SK-N-SH (cell line): ENCODE results near the gene RELT. TPM values are rescaled to one million over a fixed set of nuclear protein-coding genes. Genes with fewer than 3 reads are reported as not detected.

Source experiments
- CTCF ChIA-PET: fragments of 300-600, 350-600 bp; formaldehyde crosslinking; extraction: SDS; loops from one replicate; lab custom pipeline; 2021; lab: Yijun Ruan, JAX
- POLR2A ChIA-PET: fragments of 350-600 bp; sonication (Branson Sonifier 250); formaldehyde crosslinking; extraction: SDS; loops from one replicate; lab custom pipeline; 2020; ENCODE audit warnings: antibody characterized with exemption, inconsistent platforms; lab: Yijun Ruan, JAX
- DNase-seq: peaks from one replicate; pipeline ENCODE4 v3.0.0; 2012
- H2AFZ ChIP-seq: fragments of 200-600 bp; sonication (generic); 2 replicates; pipeline ENCODE4 v1.8.1; 2016; ENCODE audit warnings: antibody characterized with exemption, mild to moderate bottlenecking, low read depth
- H3F3A ChIP-seq: fragments of 200-600 bp; sonication (generic); replicated peaks from 2 replicates; pipeline ENCODE3; 2016; ENCODE audit warnings: antibody characterized with exemption, mild to moderate bottlenecking; ENCODE audit not compliant: insufficient read depth
- H3K27ac ChIP-seq, 2 experiments: fragments of 200-500 bp in 1 of 2; fragments of 200-600 bp in 1 of 2; sonication (Bioruptor generic) in 1 of 2; sonication (generic), shearing (Covaris generic) in 1 of 2; 2 replicates each; pipeline versions ENCODE4 v1.5.1 to v1.6.1; 2014 to 2016; ENCODE audit warnings: low read depth in 2 of 2, inconsistent platforms in 1 of 2, low read length in 1 of 2, mild to moderate bottlenecking in 1 of 2, mixed read lengths in 1 of 2
- H3K27me3 ChIP-seq: fragments of 200-600 bp; sonication (generic), shearing (Covaris generic); 2 replicates; pipeline ENCODE4 v1.6.1; 2016; ENCODE audit warnings: mixed run types; ENCODE audit not compliant: insufficient read depth
- H3K36me3 ChIP-seq, 2 experiments: fragments of 200-500 bp in 1 of 2; fragments of 200-600 bp in 1 of 2; sonication (Bioruptor generic) in 1 of 2; sonication (generic) in 1 of 2; replicated peaks in 1 of 2; 2 replicates each; pipeline versions ENCODE3 to v1.5.1; 2014 to 2016; ENCODE audit warnings: low read length in 1 of 2, mild to moderate bottlenecking in 1 of 2; ENCODE audit not compliant: insufficient read depth in 2 of 2, control insufficient read depth in 1 of 2
- H3K4me1 ChIP-seq, 2 experiments: fragments of 200-500 bp in 1 of 2; fragments of 200-600 bp in 1 of 2; sonication (Bioruptor generic) in 1 of 2; sonication (generic), shearing (Covaris generic) in 1 of 2; 2 replicates each; pipeline versions ENCODE4 v1.5.1 to v1.6.1; 2014 to 2016; ENCODE audit warnings: low read depth in 1 of 2, low read length in 1 of 2, mixed run types in 1 of 2; ENCODE audit not compliant: insufficient read depth in 2 of 2, control insufficient read depth in 1 of 2
- H3K4me2 ChIP-seq: fragments of 200-600 bp; sonication (generic), shearing (Covaris generic); 2 replicates; pipeline ENCODE4 v1.6.1; 2017; ENCODE audit warnings: mixed run types
- H3K4me3 ChIP-seq, 2 experiments: fragments of 200-500 bp in 1 of 2; fragments of 200-600 bp in 1 of 2; sonication (Bioruptor generic) in 1 of 2; sonication (generic), shearing (Covaris generic) in 1 of 2; 2 replicates each; pipeline versions ENCODE4 v1.5.1 to v1.8.1; 2014 to 2016; ENCODE audit warnings: low read depth in 2 of 2, inconsistent platforms in 1 of 2, low read length in 1 of 2, mild to moderate bottlenecking in 1 of 2, mixed read lengths in 1 of 2, moderate library complexity in 1 of 2
- H3K79me2 ChIP-seq: fragments of 200-600 bp; sonication (generic); 2 replicates; pipeline ENCODE4 v1.8.1; 2017; ENCODE audit warnings: mild to moderate bottlenecking; ENCODE audit not compliant: insufficient read depth
- H3K9ac ChIP-seq: fragments of 200-600 bp; sonication (generic); 2 replicates; pipeline ENCODE4 v1.6.1; 2017; ENCODE audit warnings: mixed run types
- H3K9me2 ChIP-seq: fragments of 200-600 bp; sonication (generic); 2 replicates; pipeline ENCODE4 v1.6.1; 2017; ENCODE audit warnings: mixed run types
- H3K9me3 ChIP-seq: fragments of 200-600 bp; sonication (generic); 2 replicates; pipeline ENCODE4 v1.6.1; 2017; ENCODE audit warnings: mixed run types, mild to moderate bottlenecking, moderate library complexity
- H4K20me1 ChIP-seq: fragments of 200-600 bp; sonication (generic); 2 replicates; pipeline ENCODE4 v1.6.1; 2017; ENCODE audit warnings: mild to moderate bottlenecking, mixed run types; ENCODE audit not compliant: insufficient read depth
- CHD2 ChIP-seq: fragments of 150-350 bp; IDR thresholded peaks from 2 replicates; pipeline ENCODE4 v1.6.1; 2018; ENCODE audit warnings: low read length; ENCODE audit not compliant: partially characterized antibody
- EZH2phosphoT487 ChIP-seq: fragments of 200-600 bp; sonication (generic); IDR thresholded peaks from 2 replicates; pipeline ENCODE4 v1.6.1; 2017; ENCODE audit warnings: low read depth, mixed run types, mild to moderate bottlenecking, antibody characterized with exemption, moderate library complexity, borderline replicate concordance
- FOSL2 ChIP-seq: IDR thresholded peaks from 2 replicates; pipeline ENCODE4 v1.4.0; 2012; ENCODE audit warnings: low read depth, mild to moderate bottlenecking, moderate library complexity, borderline replicate concordance
- FOXJ3 ChIP-seq: sonication (generic); formaldehyde crosslinking; IDR thresholded peaks from 2 replicates; pipeline ENCODE4 v1.5.1; 2020; ENCODE audit warnings: mild to moderate bottlenecking, missing genetic modification reagents
- GATA2 ChIP-seq: sonication (generic); formaldehyde crosslinking; IDR thresholded peaks from 2 replicates; pipeline ENCODE4 v1.5.0; 2020; ENCODE audit warnings: mild to moderate bottlenecking, missing genetic modification reagents
- JUND ChIP-seq: IDR thresholded peaks from 2 replicates; pipeline ENCODE4 v1.4.0; 2012
- MXI1 ChIP-seq: IDR thresholded peaks from 2 replicates; pipeline ENCODE4 v1.6.1; 2012; ENCODE audit warnings: mild to moderate bottlenecking, low read depth, low read length, improper control_type of control experiment
- NFIC ChIP-seq: IDR thresholded peaks from 2 replicates; pipeline ENCODE4 v1.4.0; 2012; ENCODE audit warnings: borderline replicate concordance
- RAD21 ChIP-seq: IDR thresholded peaks from 2 replicates; pipeline ENCODE4 v1.6.1; 2012; ENCODE audit warnings: mild to moderate bottlenecking, low read length
- RFX5 ChIP-seq: IDR thresholded peaks from 2 replicates; pipeline ENCODE4 v1.6.1; 2012; ENCODE audit warnings: mild to moderate bottlenecking, improper control_type of control experiment, low read length
- RXRA ChIP-seq: IDR thresholded peaks from 2 replicates; pipeline ENCODE4 v1.4.0; 2012; ENCODE audit warnings: low read depth, mild to moderate bottlenecking, borderline replicate concordance
- SMC3 ChIP-seq: IDR thresholded peaks from 2 replicates; pipeline ENCODE4 v1.6.1; 2012; ENCODE audit warnings: low read depth, low read length, improper control_type of control experiment
- TAF1 ChIP-seq: IDR thresholded peaks from 2 replicates; pipeline ENCODE4 v1.6.1; 2012; ENCODE audit warnings: low read depth, mild to moderate bottlenecking, low read length, moderate library complexity, borderline replicate concordance
- WGBS: methylation state at CpG from one replicate; pipeline ENCODE4 v1.1.6; 2017; ENCODE audit warnings: low lambda C conversion rate; 5-methylcytosine and 5-hydroxymethylcytosine counted together
- polyA plus RNA-seq, 3 experiments: library from polyadenylated mRNA; depleted of rRNA; stranded (reverse); fragments of >200 nt; gene quantifications; 2 replicates each; pipeline ENCODE4 v1.2.3, GENCODE V29; 2012
- TF ChIP-seq, protein P1 (sequence below): IDR thresholded peaks from 2 replicates; pipeline ENCODE4 v1.6.1; 2012; ENCODE audit warnings: mild to moderate bottlenecking, low read depth, low read length, moderate library complexity
- TF ChIP-seq, protein P2 (sequence below): fragments of 150-350 bp; IDR thresholded peaks from 2 replicates; pipeline ENCODE4 v1.6.1; 2017; ENCODE audit warnings: antibody characterized with exemption, low read length, low read depth, borderline replicate concordance
- TF ChIP-seq, protein P3 (sequence below): IDR thresholded peaks from 2 replicates; pipeline ENCODE4 v1.4.0; 2012; ENCODE audit warnings: low read depth, borderline replicate concordance

The RELT gene
- polyA plus RNA-seq, 1 of the 3 experiments (the other 2 are of a cell fraction): 4.3 TPM

DNA sequence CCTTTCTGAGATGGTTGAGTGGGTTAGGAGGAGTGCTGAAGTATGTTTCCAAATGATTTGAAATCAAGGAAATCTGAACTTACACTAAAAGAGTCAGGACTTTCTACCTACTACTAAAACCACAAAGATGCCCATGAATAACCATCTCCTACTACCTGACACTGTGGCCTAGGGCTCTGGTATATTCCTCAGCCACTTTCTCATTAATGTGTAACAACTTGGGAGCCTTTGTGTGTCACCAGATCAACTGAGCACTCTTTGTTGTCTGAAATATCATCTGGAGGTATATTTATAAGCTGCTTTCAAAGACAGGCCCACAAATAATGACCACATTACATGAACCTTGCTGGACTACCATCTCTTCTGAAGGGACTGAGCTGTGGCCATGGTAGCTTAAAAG, 43.9 kb downstream of the RELT start:
- Histone ChIP-seq H3K36me3 (peaks cover 6 to 7% of the 10 kb centered on the region in 2 experiments), H3K9ac (no peak overlapping the region), H3K9me3 (no peaks in the 10 kb centered on the region), H3K27me3 (no peaks in the 10 kb centered on the region), H4K20me1 (no peaks in the 10 kb centered on the region), H3K4me2 (no peak overlapping the region), H3K79me2 (no peaks in the 10 kb centered on the region), H3K9me2 (no peaks in the 10 kb centered on the region), H3K4me3 (no peak overlapping the region), H3K4me1 (peaks cover 18 to 28% of the 10 kb centered on the region in 2 experiments), H3K27ac (no peak overlapping the region), H2AFZ (no peak overlapping the region), H3F3A (peaks cover 14% of the 10 kb centered on the region)
- DNase-seq: no peak
- TF ChIP-seq GATA2 (no peak), SMC3 (no peak), RFX5 (no peak), FOSL2 (no peak), TAF1 (no peak), EZH2phosphoT487 (no peak)
- TF ChIP-seq, protein P1, sequence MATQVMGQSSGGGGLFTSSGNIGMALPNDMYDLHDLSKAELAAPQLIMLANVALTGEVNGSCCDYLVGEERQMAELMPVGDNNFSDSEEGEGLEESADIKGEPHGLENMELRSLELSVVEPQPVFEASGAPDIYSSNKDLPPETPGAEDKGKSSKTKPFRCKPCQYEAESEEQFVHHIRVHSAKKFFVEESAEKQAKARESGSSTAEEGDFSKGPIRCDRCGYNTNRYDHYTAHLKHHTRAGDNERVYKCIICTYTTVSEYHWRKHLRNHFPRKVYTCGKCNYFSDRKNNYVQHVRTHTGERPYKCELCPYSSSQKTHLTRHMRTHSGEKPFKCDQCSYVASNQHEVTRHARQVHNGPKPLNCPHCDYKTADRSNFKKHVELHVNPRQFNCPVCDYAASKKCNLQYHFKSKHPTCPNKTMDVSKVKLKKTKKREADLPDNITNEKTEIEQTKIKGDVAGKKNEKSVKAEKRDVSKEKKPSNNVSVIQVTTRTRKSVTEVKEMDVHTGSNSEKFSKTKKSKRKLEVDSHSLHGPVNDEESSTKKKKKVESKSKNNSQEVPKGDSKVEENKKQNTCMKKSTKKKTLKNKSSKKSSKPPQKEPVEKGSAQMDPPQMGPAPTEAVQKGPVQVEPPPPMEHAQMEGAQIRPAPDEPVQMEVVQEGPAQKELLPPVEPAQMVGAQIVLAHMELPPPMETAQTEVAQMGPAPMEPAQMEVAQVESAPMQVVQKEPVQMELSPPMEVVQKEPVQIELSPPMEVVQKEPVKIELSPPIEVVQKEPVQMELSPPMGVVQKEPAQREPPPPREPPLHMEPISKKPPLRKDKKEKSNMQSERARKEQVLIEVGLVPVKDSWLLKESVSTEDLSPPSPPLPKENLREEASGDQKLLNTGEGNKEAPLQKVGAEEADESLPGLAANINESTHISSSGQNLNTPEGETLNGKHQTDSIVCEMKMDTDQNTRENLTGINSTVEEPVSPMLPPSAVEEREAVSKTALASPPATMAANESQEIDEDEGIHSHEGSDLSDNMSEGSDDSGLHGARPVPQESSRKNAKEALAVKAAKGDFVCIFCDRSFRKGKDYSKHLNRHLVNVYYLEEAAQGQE: no peak
- CTCF ChIA-PET: interaction anchor here (1.0 kb wide), 2 partner anchors 58 to 242 kb away, joined by 3 read pairs; no protein-coding TSS in a partner anchor
- POLR2A ChIA-PET: no interaction called here

DNA sequence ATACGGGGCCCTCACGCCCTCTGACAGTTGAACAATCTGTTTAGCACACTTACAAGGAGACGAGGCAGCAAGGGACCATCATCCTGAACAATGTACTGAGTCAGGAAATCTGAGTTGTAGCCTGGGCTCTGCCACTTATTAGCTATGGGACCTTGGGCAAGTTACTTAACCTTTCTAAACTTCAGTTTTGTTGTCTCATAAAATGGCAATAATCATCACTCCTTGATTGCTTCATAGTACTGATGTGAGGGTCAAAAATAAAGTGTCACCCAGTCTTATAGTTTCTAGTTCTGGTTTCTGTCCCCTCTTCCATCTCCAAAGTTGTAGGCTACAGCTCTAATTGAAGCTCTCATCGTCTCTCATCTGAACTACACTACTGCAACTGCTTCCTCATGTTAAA, 46.7 kb downstream of the RELT start:
- Histone ChIP-seq H3K36me3 (peaks cover 4 to 7% of the 10 kb centered on the region in 2 experiments), H3F3A (no peaks in the 10 kb centered on the region), H3K4me2 (no peak overlapping the region), H3K4me1 (peaks cover 0 to 20% of the 10 kb centered on the region in 2 experiments; a peak in 2 of 4 replicates), H2AFZ (no peak overlapping the region), H3K27me3 (no peaks in the 10 kb centered on the region), H3K9me2 (no peaks in the 10 kb centered on the region), H3K4me3 (no peak overlapping the region), H3K79me2 (no peaks in the 10 kb centered on the region), H3K9me3 (no peaks in the 10 kb centered on the region), H3K9ac (no peak overlapping the region), H3K27ac (no peak overlapping the region), H4K20me1 (no peaks in the 10 kb centered on the region)
- DNase-seq: no peak
- WGBS: 89% methylated on average over 3 of the region's 4 CpGs
- CTCF ChIA-PET: interaction anchor here (1.1 to 3.1 kb wide), 5 partner anchors 12 to 238 kb away, joined by 3 to 12 read pairs (median 5); no protein-coding TSS in a partner anchor
- TF ChIP-seq, protein P2, sequence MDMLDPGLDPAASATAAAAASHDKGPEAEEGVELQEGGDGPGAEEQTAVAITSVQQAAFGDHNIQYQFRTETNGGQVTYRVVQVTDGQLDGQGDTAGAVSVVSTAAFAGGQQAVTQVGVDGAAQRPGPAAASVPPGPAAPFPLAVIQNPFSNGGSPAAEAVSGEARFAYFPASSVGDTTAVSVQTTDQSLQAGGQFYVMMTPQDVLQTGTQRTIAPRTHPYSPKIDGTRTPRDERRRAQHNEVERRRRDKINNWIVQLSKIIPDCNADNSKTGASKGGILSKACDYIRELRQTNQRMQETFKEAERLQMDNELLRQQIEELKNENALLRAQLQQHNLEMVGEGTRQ: no peak
- TF ChIP-seq RXRA (no peak), MXI1 (no peak), NFIC (no peak), CHD2 (no peak), RAD21 (no peak), JUND (no peak), FOXJ3 (CRISPR knock-in tag) (no peak), EZH2phosphoT487 (no peak), SMC3 (no peak)
- TF ChIP-seq, protein P3, sequence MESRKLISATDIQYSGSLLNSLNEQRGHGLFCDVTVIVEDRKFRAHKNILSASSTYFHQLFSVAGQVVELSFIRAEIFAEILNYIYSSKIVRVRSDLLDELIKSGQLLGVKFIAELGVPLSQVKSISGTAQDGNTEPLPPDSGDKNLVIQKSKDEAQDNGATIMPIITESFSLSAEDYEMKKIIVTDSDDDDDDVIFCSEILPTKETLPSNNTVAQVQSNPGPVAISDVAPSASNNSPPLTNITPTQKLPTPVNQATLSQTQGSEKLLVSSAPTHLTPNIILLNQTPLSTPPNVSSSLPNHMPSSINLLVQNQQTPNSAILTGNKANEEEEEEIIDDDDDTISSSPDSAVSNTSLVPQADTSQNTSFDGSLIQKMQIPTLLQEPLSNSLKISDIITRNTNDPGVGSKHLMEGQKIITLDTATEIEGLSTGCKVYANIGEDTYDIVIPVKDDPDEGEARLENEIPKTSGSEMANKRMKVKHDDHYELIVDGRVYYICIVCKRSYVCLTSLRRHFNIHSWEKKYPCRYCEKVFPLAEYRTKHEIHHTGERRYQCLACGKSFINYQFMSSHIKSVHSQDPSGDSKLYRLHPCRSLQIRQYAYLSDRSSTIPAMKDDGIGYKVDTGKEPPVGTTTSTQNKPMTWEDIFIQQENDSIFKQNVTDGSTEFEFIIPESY: no peak
- TF ChIP-seq, protein P1: no peak
- POLR2A ChIA-PET: no interaction called here
